Ammon's horn (tissue), 1 donor: ENCODE data around the gene LRRC75B.
A peak's percentile ranks its signal among the peaks of the same experiment; 100 is the strongest.

ENCODE experiments used
- DNase-seq: peaks from one replicate; pipeline ENCODE4 v3.0.0-alpha.2; 2016; ENCODE audit warnings: low spot score

The LRRC75B gene

DNA sequence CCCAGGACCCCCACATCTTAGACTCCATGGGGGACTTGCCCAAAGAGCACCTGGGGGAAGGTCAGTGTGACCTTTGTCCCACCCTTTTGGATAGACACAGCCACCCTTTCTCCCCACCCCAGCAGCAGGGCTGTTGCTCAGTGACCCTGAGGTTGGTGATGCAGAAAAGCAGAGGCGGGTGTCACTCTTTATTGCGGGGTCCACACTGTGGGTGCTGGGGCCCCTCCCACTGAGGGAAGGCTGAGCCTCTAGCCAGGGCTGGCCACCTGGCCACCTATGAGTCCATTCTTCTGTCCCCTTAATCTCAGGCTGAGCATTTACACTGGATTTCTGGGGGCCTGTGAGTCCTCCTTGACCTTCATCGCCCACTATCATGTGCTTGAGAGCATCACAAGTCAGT lies 7.4 kb downstream of the LRRC75B start:
- DNase-seq = no peak

DNA sequence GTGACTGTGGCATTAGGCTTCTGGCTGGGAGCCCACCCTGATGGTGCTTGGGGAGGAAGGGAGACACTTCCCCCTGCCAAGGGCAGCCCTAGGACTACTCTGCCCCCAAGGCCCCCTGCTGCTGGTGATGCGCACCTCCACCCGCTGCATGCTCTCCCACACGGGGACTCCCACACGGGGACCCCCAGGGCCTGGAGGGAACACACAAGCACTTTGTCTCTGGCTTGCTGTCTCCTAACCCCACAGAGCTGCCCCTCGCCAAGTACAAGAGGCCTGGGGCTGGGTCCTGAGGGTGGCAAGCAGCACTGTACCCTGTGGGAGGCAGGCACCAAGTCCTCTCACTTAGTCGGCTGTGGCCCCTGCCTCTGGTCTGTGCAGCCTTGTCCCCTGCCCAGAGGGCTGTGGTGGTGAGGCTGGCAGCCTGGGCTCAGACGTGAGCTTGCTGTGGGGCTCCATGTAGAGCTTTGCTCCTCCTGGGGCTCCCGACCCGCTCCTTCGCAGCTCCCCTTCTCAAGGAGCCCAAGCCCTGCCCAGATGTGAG lies 7.9 kb downstream of the LRRC75B start:
- DNase-seq = no peak

DNA sequence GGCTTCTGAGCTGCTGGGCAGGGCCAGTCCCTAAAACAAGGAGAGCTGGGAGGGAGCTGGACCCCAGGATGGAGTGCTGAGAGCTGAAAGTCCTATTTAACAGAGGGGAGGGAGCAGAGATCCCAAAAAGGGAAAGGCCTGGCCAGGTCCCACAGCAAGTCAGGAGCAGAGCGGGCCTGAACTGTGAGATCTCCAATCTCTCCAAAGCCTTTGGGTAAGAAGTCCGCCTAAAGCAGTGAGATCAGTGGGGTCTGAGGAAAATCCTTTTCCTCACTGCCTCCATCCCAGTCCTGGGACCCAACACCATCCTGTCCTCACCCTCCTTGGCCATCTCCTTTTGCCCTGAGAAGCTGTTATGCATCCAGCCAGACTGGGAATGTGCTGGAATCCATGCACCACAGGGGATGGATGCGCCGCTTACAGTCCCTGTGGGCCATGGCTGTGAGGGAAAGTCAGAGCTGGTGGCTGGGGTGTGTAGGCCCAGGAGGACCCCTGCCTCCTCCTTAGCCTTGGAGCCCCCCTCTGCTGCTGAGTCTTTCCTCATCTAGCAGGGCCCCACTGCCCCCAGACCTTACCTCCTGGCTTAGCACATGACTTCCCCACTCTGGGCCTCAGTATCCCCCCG lies 8.6 kb downstream of the LRRC75B start:
- no peak for DNase-seq

DNA sequence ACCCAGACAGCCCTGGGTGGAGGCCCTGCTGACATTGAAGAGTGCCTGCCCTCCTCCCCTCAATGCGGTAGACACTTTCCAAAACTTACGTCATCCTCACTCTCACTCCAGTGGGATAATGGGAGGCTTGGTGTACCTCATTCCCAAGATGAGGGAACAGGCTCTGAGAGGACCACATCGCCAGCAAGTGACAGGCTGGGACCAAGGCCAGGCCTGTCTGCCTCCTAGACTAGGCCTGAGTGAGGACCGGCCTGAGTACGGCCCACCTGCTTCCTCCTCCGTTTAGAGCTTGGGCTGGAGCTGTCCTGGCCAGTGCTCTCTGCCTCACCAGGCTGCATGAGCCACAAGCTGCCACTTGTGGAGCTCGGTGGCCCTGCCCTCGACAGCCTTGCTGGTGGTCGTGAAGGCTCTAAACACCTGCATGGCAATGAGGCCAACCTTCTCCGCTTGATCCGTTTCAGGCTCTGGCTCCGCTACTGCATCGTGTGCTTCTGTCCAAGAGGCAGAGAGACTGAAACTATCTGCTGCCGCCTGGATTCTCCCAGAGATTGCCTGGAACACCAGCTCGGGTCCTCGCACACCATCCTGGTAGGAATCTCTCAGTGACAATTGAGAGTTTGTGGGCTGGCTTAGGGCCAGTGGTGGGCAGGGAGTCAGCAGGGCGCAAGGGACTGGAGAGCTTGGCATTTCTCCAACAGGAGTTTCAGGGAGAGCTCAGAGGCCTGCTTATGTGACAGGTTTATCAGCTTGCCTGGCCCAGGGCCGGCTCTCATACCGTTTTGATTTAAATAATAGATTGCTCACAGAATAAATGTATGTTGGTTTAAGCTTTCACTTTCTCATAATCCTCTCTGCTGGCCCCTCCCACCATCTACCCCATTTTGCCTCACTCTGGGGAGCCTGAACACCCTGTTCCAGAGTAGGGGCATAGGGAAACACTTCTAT lies 9.4 kb downstream of the LRRC75B start:
- no peak for DNase-seq

DNA sequence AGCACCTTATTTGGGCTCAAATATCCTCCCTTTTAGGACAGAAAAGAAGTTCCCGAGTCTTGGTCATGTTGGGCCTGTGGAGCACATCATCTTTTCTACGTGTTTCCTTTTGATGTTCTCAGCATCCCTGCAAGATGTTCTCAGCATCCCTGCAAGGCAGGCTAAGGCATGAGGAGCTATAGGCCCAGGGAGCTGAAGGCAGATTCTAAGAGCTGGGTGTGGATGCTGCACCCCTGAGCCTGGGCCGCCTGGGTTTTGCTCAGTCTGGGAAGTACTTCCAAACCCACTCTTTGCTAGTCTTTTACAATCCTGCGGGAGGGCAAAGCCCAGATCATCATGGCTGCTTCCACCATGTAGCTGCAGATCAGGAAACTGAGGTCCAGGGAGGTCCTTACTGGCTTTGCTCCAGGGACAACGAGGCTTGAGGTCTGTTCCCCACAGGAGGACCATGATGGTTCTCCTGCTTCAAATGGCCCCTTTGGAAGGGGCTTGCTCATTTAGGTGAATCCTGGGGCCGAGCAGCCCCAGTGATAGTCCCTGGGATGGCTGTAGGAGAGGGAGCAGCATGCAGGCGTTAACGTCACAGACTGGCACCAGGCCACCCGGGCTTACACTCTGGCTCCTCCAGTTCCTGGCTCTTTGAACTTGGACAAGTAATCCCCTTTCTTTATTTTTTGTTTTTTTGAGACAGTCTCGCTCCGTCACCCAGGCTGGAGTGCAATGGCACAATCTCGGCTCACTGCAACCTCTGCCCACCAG lies 10.6 kb downstream of the LRRC75B start:
- DNase-seq = no peak

DNA sequence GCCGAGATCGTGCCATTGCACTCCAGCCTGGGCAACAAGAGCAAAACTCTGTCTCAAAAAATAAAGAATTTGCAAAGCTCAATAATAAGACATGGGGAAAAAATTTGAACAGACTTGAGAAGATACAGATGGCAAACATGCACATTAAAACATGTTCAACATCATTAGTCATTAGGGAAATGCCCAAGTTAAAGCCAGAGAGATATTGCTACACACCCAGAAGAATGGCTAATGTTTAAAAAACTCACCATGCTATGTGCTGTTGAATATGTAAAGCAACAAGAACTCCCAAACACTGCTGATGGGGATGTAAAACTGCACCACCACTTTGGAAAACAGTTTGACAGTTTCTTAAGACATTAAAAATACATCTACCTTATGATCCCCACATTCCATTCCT lies 12.6 kb downstream of the LRRC75B start:
- DNase-seq = no peak

DNA sequence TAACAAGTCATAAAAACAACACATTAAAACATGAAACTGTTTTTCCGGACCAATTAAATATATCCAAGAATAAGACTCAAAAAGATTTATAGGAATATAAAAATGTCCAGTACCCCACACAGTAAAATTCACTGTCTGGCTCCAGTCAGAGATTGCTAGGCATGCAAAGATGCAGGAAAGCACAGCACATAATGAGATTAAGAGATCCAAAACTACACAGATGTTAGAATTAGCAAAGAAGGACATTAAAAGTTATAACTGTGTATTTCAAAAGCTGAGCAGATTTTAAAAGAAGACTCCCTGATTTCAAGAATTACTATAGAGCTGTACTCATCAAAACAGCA lies 13.6 kb downstream of the LRRC75B start:
- no peak for DNase-seq

DNA sequence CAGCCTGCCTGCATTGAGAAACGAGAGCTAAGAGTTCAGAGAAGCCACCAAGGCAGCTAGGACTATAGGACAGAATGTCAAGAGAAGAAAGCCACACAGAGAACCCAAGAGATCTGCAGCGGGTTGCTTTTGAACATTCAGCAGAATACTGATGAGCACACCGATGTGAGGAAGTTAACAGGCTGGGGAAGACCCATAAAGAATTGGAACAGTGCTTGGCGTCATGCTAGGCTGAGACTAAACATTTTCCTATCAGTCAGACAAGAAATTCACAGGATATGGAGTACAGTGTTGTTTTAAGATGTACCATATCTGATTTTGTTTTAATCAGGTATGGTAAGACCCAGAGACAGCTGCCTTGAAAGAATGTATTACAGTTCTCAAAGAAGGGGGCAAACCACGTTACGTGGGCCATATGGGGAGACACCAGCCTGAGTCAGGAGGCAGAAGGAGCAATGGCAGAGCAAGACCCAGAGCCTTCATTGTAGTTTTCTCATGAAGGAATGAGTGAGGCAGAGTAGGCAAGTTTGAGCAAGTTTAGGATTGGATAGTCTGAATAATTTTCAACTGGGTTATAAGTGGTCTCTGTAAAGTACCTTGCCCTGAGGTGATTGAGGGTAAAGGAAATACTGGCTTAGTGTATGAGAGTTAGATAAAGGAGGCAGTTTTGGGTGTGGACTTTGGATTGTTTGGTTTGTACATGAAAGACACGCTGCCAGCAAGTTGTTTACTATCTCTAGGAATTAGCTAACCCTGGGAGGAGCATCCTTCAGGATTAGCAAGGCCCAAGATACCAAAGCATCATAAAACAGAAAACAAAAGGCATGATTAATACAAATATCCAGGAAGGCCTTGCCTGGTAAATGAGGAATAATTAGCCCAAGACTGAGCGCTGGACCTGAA lies 14.3 kb downstream of the LRRC75B start:
- DNase-seq = no peak

DNA sequence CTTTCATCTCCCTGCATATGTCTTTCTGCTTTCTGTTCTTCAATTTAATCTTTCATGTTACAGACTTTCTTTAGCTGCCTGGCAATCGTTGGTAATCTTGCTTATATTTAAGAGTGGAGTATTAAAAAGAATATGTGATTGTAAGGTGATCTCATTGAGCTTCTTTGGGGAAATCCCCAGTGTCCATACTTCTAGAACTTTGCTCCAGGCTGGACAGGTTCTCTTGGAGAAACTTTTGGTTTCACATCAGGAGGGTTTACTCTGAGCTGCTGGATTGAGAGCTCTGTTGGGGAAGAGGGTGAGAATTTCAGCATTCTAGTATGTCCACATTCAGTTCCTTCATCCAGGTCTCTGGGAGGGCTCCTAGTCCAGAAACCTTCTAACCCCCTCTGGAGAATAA lies 16.1 kb downstream of the LRRC75B start:
- no peak for DNase-seq

DNA sequence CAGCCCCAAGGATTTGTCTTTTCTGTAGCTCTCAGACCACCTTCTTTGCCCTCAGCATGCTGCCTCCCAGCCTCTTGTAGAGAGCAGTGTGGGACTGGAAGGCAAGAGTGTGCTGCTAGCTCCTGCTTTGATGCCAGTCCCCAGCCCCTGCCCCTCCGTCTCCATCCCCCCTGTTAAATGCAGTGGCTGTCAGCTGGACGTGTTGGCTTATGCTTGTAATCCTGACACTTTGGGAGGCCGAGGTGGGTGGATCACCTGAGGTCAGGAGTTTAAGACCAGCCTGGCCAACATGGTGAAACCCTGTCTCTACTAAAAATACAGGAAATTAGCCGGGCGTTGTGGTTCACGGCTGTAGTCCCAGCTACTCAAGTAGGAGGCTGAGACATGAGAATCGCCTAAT lies 21.6 kb downstream of the LRRC75B start:
- no peak for DNase-seq

DNA sequence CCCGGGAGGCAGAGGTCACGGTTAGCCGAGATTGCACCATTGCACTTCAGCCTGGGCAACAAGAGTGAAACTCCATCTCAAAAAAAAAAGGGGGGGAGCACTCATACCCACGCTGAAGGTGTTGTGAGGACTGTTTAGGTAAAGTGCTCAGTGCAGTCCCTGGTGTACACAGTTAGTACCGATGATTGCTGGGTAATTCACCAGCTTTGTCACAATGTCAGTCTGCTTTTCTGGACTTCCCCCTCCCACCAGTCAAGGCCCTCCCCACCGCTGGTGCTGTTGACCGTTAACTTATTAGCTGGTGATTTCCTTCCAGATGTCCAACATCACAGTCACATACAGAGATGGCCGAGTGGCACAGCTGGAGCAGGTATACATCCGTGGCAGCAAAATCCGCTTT lies 25.2 kb downstream of the LRRC75B start:
- no peak for DNase-seq

DNA sequence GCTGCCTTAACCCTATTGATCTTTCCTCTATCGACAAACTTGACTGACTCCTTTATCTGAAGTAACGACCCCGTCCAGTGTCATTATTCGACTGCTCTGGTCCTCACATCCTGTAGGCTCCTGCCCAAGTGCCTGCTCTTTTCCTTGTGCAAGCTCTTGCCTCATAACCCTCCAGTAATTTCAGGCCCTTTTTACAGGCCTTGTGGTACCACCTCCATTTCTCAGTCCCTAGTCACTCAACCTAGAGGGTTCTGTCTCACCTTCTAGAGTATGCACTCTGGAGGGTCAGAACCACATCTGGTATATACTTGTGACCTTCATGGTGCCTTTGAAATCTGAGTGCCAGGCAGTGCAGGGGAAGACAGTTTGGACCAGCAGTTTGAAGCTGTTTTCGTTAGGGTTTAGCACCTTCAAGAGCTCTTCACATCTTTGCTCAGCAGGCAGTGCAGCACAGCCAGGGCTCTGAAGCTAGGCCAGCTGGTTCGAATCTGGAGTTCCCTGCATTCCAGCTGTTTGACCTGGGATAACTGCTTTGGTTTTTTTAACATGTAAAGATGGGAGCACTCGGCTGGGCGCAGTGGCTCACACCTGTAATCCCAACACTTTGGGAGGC lies 25.9 kb downstream of the LRRC75B start:
- no peak for DNase-seq

DNA sequence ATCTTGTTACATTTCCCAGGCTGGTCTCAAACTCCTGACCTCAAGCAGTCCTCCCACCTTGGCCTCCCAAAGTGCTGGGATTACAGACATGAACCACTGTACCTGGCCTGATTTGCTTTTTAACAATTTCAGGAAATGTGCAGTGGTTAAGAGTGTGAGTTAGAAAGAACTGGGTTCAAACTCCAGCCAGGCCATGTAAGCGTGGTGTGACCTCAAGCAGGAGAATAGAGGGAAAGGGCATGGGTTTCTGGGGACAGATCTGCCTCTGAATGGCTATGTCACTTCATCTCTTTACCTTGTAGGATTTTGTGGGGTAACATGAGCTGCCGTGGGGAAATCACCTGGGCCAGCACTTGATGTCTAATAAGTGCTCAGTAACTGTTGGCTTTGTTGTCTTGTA lies 27.8 kb downstream of the LRRC75B start:
- no peak for DNase-seq

DNA sequence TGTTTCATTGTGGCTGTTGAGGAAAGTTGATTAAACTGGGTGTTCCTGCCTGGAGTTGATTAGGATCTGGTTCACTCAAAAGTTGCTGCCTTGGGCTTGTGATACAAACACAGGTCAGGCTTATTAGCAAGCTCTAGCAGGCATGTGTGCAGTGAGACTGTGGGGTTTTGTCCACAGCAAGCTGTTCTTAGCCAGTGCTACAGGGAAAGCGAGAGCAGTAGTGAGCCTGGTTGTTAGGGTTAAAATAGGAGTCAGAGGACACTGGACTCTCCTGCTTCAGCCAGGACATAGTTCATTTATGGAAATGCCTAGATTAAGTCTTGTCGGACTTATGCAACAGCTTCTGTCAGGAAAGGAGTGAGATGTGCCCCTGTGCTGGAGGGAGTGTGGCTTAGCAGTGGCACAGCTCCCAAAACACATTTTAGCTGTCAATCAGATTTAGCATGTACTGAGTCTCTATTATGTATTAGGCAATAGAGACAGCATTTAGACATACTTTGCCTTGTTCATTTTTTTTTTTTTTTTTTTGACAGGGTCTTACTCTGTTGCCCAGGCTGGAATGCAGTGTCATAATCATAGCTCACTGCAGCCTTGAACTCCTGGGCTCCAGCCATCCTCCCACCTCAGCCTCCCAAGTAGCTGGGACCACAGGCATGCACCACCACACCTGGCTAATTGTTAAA lies 28.4 kb downstream of the LRRC75B start:
- no peak for DNase-seq

DNA sequence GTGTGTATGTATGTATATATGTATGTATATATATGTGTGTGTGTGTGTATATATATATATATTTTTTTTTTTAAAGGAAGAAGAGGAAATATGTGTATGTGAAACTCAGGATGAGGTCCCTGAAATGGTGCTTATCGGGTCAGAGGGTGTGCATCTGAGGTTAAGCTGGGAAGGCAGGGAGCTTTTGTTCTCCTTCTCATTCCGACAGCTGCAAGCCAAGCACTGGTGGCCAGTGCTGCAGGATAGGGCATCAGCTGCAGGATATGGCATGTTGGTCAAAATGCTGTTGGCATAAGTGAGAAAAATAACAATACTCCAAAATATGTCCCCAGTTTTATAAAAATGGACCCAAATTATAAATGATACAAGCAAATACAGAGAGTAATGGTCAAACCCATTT lies 29.6 kb downstream of the LRRC75B start:
- no peak for DNase-seq

DNA sequence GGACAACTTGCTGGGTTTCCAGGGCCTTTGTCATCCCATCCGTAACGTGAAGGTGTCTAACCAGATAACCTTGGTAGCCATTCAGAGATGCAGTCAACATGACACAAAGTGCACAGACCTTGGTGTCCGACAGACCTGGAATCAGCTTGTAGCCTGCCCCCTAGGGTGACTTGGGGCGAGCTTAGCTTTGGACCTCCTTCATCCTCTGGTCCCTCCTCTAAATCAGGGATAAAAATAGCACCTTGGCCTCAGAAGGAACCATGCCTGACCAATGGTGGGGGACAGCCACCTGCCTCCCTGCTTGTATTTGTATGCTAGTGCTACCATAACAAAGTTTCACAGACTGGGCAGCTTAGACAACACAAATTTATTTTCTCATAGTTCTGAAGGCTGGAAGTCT lies 33.4 kb downstream of the LRRC75B start:
- no peak for DNase-seq

DNA sequence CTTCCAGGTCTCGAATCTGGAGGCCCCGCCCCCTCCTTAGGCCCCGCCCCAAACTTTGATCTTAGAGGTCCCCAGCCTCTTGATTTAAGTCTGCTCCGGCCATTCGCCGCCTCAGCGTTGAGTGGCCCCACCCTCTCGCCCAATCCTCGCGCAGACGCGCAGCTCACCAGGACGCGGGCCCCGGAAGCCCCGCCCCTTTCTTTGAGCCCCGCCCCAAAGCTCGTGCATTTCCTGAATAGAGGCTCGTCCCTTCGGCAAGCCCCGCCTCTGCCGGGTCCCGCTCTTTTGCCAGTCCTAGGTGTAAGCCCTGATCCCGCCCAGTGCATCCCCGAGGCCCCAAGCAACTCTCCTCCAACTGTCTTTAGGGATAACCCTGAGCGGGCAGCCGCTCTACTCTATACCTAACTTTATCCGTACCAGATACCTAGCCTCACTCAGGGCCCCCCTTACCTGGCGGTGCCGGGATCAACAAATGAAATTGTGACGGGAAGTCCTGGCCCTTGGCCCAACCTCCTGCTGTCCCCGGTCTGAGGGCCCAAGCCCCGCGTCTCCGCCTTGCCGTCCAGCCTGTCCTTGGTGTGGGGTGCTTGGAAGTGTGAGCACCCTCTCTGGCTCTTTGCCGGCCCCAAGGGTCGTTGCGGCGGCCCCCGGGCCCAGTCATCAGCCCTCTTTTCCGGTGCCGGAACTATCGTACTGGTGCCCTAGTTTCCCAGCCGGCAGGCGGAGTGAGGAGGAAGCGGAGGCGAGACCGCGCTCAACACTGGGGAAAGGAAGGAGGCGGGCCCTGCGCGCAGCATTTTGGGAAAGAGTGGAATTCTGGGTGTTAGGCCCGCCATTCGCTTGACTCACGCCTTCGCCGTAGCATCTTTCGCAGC lies 37.5 kb downstream of the LRRC75B start, which contains the start of gene SNRPD3:
SNRPD3 (plus strand) TSS at position 835 of the 875 bp plus-strand sequence. CDS start 1,676 bp downstream, outside the sequence.
- DNase-seq = peak; percentile 99

DNA sequence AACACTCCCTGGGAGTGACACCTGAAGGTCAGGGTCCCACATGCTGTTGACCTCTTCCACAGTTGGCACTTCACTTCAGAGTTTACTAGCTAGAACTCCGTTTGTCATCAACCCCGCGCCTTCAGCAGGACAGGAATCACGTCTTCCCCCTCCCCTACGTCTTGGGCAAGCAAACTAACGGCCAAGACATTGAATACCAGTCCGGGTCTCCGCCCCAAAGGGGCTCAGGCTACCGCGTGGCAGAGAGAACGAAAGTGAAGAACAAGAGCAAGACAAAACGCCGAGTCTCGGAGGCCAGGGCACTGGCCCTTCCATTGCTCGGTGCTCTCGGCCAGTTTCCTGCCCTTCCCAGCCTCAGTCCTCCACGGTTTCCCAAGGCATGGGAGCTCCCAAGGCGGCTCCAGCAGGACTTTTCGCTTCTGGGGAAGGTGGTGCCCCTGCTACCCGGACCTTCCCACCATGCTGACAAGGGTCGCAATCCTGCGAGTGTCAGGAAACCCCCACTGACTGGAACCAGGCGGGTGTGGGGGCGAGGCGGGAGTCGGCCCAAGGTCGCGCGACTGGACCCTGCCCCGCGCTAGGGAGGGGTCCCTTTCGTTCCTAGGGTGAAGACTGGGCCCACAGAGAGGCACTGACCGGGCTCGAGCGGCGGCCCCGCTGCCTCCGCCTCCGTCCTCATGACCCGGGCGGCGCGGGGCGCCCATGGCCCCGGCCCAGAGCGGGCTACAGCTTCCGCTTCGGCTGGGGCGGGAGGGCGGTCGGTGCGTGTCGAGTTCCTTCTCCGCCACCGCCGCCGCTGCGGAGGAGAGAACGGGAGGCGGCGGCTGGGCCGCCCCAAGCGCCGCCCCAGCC lies 38.3 kb downstream of the LRRC75B start, which contains the start of gene GUCD1:
GUCD1 (minus strand) TSS at position 826 of the 852 bp plus-strand sequence; CDS start at position 679, 147 bp downstream.
- DNase-seq = peak; percentile 16
